HEK293T (cell line): ENCODE data around the gene SYCN.

Source experiments
- CTCF ChIA-PET: fragments of 350-600 bp; formaldehyde crosslinking; extraction: SDS; loops from one replicate; lab custom pipeline; 2021; ENCODE audit warnings: antibody characterized with exemption, inconsistent platforms; lab: Yijun Ruan, JAX
- POLR2A ChIA-PET: fragments of 350-600 bp; formaldehyde crosslinking; extraction: SDS; loops from one replicate; lab custom pipeline; 2020; ENCODE audit warnings: antibody characterized with exemption, inconsistent platforms; lab: Yijun Ruan, JAX
- DNase-seq: peaks from one replicate; pipeline ENCODE4 v3.0.0; 2012; ENCODE audit warnings: mixed read lengths; ENCODE audit errors: extremely low spot score
- ARNT ChIP-seq: fragments of 450-650 bp; IDR thresholded peaks from 2 replicates; pipeline ENCODE4 v1.6.1; 2017; ENCODE audit warnings: mild to moderate bottlenecking
- BHLHE40 ChIP-seq: fragments of 450-650 bp; IDR thresholded peaks from 2 replicates; pipeline ENCODE4 v1.6.1; 2016; ENCODE audit warnings: mild to moderate bottlenecking, moderate library complexity, borderline replicate concordance
- CTBP1 ChIP-seq: fragments of 450-650 bp; IDR thresholded peaks from 2 replicates; pipeline ENCODE4 v1.6.1; 2016; ENCODE audit warnings: borderline replicate concordance
- ELF4 ChIP-seq: fragments of 450-650 bp; IDR thresholded peaks from 2 replicates; pipeline ENCODE4 v1.6.1; 2017; ENCODE audit warnings: antibody characterized with exemption
- FOXA1 ChIP-seq: fragments of 450-650 bp; IDR thresholded peaks from 2 replicates; pipeline ENCODE4 v1.6.1; 2016; ENCODE audit warnings: mild to moderate bottlenecking
- FOXK2 ChIP-seq: fragments of 450-650 bp; IDR thresholded peaks from 2 replicates; pipeline ENCODE4 v1.6.1; 2016; ENCODE audit warnings: mild to moderate bottlenecking
- FOXM1 ChIP-seq: fragments of 450-650 bp; IDR thresholded peaks from 2 replicates; pipeline ENCODE4 v1.6.1; 2017; ENCODE audit warnings: mild to moderate bottlenecking, borderline replicate concordance
- HDGF ChIP-seq: fragments of 450-650 bp; IDR thresholded peaks from 2 replicates; pipeline ENCODE4 v1.6.1; 2017; ENCODE audit warnings: antibody characterized with exemption, borderline replicate concordance
- L3MBTL2 ChIP-seq: fragments of 450-650 bp; conservative IDR thresholded peaks from 2 replicates; pipeline ENCODE4 v1.6.1; 2016; ENCODE audit warnings: mild to moderate bottlenecking
- LEF1 ChIP-seq: fragments of 450-650 bp; IDR thresholded peaks from 2 replicates; pipeline ENCODE4 v1.6.1; 2017; ENCODE audit warnings: mild to moderate bottlenecking, borderline replicate concordance
- NFRKB ChIP-seq: fragments of 450-650 bp; IDR thresholded peaks from 2 replicates; pipeline ENCODE4 v1.6.1; 2016; ENCODE audit warnings: mild to moderate bottlenecking, moderate library complexity
- PKNOX1 ChIP-seq: fragments of 450-650 bp; IDR thresholded peaks from 2 replicates; pipeline ENCODE4 v1.6.1; 2016
- SP1 ChIP-seq: fragments of 450-650 bp; IDR thresholded peaks from 2 replicates; pipeline ENCODE4 v1.6.1; 2017
- SUZ12 ChIP-seq: fragments of 450-650 bp; IDR thresholded peaks from 2 replicates; pipeline ENCODE4 v1.6.1; 2016; ENCODE audit warnings: mild to moderate bottlenecking
- TARDBP ChIP-seq: fragments of 450-650 bp; IDR thresholded peaks from 2 replicates; pipeline ENCODE4 v1.6.1; 2016
- ZNF384 ChIP-seq: fragments of 450-650 bp; IDR thresholded peaks from 2 replicates; pipeline ENCODE4 v1.6.1; 2016

The SYCN gene

GRCh38 chr19:39170386-39171231, 33.5 kb downstream of the SYCN start:
- ChIA-PET CTCF (interaction anchor here (0.6 kb wide), 1 partner anchor 43 kb away, joined by 3 read pairs; no protein-coding TSS in a partner anchor), POLR2A (no interaction called here)
- TF ChIP-seq TARDBP (no peak), NFRKB (no peak), ELF4 (no peak), FOXK2 (no peak), ARNT (no peak), CTBP1 (no peak), ZNF384 (no peak), PKNOX1 (no peak), HDGF (no peak), FOXA1 (no peak), FOXM1 (no peak), SP1 (no peak), SUZ12 (no peak), L3MBTL2 (no peak)
- DNase-seq, result no peak

GRCh38 chr19:39169143-39169810, 34.8 kb downstream of the SYCN start:
- ChIA-PET CTCF (no interaction called here), POLR2A (no interaction called here)
- DNase-seq, result no peak
- TF ChIP-seq BHLHE40, result no peak
- TF ChIP-seq TARDBP, result no peak
- no peak for TF ChIP-seq FOXK2
- TF ChIP-seq L3MBTL2, result no peak
- no peak for TF ChIP-seq ELF4
- TF ChIP-seq FOXM1, result no peak
- no peak for TF ChIP-seq ARNT
- TF ChIP-seq HDGF, result no peak
- TF ChIP-seq SP1, result no peak
- no peak for TF ChIP-seq ZNF384
- TF ChIP-seq NFRKB, result no peak
- no peak for TF ChIP-seq PKNOX1
- TF ChIP-seq FOXA1, result no peak
- TF ChIP-seq SUZ12, result no peak
- TF ChIP-seq LEF1, result no peak
- no peak for TF ChIP-seq CTBP1

- no peak for TF ChIP-seq FOXA1
- no peak for TF ChIP-seq BHLHE40
- TF ChIP-seq SP1, result no peak
- no peak for TF ChIP-seq TARDBP
- TF ChIP-seq PKNOX1, result no peak
- TF ChIP-seq L3MBTL2, result no peak
- TF ChIP-seq ELF4, result no peak
- no peak for TF ChIP-seq CTBP1
- TF ChIP-seq ZNF384, result no peak
- no peak for TF ChIP-seq HDGF
- TF ChIP-seq ARNT, result no peak
- no peak for TF ChIP-seq NFRKB
- TF ChIP-seq LEF1, result no peak
- no peak for TF ChIP-seq SUZ12
- no peak for TF ChIP-seq FOXK2
- no peak for TF ChIP-seq FOXM1
- DNase-seq, result no peak
- ChIA-PET CTCF (no interaction called here), POLR2A (no interaction called here)
Measured at GRCh38 chr19:39168258-39169142, 35.6 kb downstream of the SYCN start.

- TF ChIP-seq SP1 (no peak), SUZ12 (no peak), CTBP1 (no peak), ZNF384 (no peak), FOXM1 (no peak), FOXA1 (no peak), BHLHE40 (no peak), ARNT (no peak), HDGF (no peak), FOXK2 (no peak), TARDBP (no peak), PKNOX1 (no peak), ELF4 (no peak), LEF1 (no peak), L3MBTL2 (no peak), NFRKB (no peak)
- DNase-seq, result no peak
- ChIA-PET CTCF (no interaction called here), POLR2A (no interaction called here)
Measured at GRCh38 chr19:39167461-39168257, 36.4 kb downstream of the SYCN start.
